Measurements from ENCODE around the gene RBMS1.

GRCh38 chr2:160517731-160518130 lies 24.1 kb upstream of the RBMS1 start:
- TF ChIP-seq, protein P1, sequence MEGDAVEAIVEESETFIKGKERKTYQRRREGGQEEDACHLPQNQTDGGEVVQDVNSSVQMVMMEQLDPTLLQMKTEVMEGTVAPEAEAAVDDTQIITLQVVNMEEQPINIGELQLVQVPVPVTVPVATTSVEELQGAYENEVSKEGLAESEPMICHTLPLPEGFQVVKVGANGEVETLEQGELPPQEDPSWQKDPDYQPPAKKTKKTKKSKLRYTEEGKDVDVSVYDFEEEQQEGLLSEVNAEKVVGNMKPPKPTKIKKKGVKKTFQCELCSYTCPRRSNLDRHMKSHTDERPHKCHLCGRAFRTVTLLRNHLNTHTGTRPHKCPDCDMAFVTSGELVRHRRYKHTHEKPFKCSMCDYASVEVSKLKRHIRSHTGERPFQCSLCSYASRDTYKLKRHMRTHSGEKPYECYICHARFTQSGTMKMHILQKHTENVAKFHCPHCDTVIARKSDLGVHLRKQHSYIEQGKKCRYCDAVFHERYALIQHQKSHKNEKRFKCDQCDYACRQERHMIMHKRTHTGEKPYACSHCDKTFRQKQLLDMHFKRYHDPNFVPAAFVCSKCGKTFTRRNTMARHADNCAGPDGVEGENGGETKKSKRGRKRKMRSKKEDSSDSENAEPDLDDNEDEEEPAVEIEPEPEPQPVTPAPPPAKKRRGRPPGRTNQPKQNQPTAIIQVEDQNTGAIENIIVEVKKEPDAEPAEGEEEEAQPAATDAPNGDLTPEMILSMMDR (conservative IDR thresholded peaks at IDR 0.05; ENCODE audit: low read depth, low read length), result no peak
- TF ChIP-seq EZH2 (IDR thresholded peaks at IDR 0.05; ENCODE audit: low read length, unreplicated experiment), result no peak
- no peak for TF ChIP-seq EZH2phosphoT487 (IDR thresholded peaks at IDR 0.05; ENCODE audit: borderline replicate concordance, low read length)
